HG02973 (cell line): ENCODE measurements around the gene AREG.

Experiments used
- ATAC-seq: cut with Tn5 transposase; IDR thresholded peaks from one replicate; pipeline ENCODE4 v1.9.1; 2021; ENCODE audit warnings: moderate library complexity; ENCODE audit not compliant: unreplicated experiment

Gene AREG

DNA sequence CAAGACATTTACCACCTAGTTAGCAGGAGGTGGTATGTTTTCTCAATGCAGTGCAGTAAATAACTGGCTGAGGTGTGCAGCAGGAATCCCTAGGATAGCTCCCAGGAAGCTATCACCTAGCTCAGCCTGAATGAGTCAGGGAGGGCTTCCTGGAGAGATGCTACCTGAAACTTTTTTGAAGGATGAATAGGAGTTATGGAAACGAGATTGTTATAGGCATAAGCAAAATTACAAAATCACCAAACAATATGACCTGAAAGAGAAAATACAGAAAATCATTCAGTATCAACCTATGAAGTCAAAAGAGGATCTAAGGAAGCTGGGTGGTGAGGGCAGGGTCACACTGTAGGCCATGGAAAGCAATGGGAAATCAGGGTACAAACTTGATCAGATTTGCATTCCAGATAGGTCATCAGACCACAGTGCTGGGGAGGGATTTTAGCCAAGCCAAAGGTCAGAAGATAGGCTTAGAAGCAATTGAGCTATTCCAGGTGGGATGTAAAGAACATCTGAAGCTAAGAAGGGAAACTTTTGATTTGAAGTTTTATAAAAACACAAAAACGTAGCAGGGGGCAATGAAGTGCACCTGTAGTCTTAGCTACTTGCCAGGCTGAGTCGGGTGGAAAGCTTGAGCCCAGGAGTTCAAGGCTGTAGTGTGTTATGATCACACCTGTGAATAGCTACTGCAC lies 11.3 kb downstream of the AREG start:
- no peak for ATAC-seq

DNA sequence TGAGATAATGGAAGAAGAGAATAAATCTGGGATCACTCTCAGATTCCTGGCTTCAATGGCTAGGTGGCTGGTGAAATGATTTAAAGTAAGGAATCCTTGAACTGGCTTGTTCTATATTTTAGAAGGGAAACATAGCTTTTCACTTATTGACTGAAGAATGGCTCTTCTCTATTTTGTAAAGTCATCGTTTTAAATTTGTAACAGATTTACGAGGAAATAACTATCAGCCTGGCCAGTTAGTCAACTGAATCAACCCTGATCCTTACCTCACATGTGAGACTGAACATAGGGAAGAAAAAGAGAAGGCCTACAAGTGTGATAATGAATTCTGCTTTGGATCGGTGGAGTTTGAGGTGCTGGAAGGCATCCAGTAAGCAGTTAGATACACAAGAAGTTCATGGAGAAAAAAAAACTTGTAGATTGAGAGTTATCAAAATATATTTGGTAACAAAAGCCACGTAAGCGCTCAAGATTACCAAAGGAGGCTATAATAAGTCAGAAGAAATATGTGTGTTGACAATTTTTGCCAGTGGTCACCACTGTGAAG lies 12.0 kb downstream of the AREG start:
- no peak for ATAC-seq

GRCh38 chr4:74460833-74461232 lies 15.9 kb downstream of the AREG start:
- no peak for ATAC-seq

DNA sequence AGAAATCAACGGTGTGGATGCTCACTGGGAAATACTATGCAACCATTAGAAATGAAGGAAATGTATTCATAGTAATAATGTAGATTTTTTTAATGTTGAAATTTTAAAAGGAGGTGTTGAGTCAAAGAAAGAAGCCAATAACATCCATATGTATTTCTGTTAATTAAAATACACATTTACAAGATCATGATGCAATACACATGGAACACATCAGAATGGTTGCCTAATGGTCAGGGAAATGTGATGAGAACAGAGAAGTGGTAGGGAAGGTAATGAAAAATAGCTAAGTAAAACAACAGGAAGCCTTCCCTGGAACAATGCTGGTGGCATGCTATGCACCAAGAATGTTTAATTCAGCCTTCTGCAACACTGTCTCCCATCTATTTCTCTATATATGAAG lies 18.2 kb downstream of the AREG start:
- ATAC-seq, result no peak

- ATAC-seq, result no peak
Observed at GRCh38 chr4:74464291-74464690, 19.4 kb downstream of the AREG start.

DNA sequence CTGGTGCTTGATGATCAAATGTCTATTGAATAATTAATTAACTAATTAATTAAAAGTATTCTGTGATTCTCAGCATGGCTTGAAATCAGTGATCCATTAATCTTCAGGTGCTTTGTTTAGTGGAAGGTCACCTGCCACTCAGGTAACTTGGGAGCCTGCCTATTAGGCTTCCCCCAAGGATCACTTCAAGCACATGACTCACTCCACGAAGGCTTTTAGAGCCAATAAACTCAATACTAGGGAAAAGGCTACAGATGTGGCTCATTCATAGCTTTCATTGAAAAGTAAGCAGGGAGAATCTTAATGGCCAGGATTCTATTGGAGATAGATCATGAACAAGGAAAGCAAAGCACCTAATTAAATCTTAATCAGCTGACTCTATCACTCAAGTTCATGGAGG lies 21.3 kb downstream of the AREG start:
- no peak for ATAC-seq

DNA sequence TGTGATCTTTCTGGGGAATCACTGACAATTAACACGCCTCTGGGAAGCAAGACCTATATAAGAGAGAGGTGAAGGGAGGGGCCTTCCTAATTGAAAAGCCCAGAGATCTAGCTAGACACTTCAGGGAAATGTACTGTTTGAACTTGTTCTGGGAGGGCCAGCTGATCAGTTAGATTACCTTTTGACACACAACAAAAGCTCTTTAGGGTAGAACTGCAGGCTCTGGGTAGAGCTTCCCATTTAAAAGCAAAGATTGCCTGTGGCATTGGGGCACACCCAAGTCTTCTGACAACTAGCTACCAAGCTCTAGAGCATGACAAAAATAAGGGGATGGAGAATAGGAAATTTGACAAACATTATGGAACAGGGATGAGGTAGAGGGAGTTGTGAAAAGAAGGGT lies 26.3 kb downstream of the AREG start:
- no peak for ATAC-seq

GRCh38 chr4:74473155-74473811 lies 28.3 kb downstream of the AREG start:
- ATAC-seq, result no peak

- ATAC-seq, result no peak
Observed at GRCh38 chr4:74474345-74475090, 29.6 kb downstream of the AREG start.

GRCh38 chr4:74475091-74475800 lies 30.3 kb downstream of the AREG start:
- ATAC-seq, result no peak

DNA sequence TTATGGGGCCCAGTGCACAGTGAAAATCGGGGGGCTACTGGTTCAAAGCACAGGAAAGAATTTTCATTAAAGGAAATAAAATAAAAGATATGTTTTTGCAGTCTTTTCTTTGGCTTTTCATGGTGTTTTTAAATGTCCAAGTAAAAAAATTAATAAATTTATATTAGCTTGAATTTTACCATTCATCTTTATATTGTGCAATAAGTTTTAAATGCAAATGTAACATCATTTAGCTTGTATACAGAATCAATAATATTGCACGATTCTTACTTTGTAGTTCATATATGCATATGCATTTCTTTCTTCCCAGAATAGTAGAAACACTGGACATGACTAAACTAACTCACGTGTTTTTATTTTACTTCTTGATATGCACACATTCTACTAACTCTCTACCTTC lies 31.0 kb downstream of the AREG start:
- ATAC-seq, result no peak

DNA sequence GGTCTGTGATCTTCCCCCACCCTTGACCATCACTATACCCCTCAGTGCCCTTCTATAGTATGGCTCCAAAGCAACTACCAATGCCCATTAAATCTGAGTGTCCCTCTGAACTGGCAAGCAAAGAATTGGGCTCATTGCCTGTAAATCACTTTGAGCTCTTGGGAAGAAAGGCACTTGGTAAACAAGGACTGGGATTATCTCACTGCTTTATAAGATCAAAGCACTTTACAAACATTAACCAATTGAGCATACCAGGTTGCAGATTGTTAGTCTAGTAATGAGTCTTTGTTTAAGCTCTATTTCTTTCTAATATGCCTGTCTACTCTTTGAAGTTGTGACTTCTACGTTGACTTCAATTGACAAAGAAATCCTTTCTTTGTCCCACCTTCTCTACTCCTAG lies 34.1 kb downstream of the AREG start:
- ATAC-seq, result no peak

DNA sequence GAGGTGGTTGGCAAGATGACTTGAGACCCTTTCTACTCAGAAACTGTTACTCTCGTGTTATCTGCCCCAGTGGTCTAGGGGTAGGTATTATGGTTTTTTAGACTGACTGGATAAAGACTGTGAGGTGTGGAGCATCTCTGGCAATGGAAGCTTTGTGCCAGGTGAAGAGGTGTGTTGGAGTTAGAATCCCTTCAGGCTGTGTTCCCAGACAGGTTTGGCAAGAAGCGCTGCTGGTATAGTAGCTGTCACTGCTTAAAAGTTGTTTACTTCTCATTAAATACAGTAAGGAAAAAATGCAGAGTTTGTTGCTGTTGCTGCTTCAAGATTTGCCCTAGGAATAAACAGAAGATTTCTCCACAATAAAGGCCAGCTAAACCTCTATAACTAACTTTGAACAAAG lies 35.3 kb downstream of the AREG start:
- no peak for ATAC-seq

GRCh38 chr4:74481891-74482609 lies 37.1 kb downstream of the AREG start:
- ATAC-seq, result no peak

- ATAC-seq, result no peak
Observed at GRCh38 chr4:74483226-74483911, 38.4 kb downstream of the AREG start.

- no peak for ATAC-seq
Observed at GRCh38 chr4:74486905-74487304, 42.0 kb downstream of the AREG start.

GRCh38 chr4:74487771-74488170 lies 42.8 kb downstream of the AREG start:
- no peak for ATAC-seq

DNA sequence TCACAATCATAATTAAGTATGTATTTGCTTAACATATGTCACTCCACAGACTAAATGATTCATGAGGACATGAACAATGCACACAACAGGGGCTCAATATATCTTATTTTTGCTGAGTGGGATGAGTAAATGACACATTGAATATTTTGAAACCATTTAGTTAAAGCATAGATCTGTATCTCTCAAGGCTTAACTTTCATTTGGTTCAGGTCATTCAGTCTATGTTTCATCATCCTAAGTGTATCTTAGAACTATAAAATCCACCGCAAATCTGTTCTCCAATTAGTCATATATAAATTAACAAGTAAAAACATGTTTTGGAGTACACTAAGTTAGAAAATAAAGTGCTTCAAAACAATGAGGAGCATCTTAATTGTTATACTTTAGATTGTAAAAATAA lies 45.8 kb downstream of the AREG start:
- ATAC-seq, result no peak

DNA sequence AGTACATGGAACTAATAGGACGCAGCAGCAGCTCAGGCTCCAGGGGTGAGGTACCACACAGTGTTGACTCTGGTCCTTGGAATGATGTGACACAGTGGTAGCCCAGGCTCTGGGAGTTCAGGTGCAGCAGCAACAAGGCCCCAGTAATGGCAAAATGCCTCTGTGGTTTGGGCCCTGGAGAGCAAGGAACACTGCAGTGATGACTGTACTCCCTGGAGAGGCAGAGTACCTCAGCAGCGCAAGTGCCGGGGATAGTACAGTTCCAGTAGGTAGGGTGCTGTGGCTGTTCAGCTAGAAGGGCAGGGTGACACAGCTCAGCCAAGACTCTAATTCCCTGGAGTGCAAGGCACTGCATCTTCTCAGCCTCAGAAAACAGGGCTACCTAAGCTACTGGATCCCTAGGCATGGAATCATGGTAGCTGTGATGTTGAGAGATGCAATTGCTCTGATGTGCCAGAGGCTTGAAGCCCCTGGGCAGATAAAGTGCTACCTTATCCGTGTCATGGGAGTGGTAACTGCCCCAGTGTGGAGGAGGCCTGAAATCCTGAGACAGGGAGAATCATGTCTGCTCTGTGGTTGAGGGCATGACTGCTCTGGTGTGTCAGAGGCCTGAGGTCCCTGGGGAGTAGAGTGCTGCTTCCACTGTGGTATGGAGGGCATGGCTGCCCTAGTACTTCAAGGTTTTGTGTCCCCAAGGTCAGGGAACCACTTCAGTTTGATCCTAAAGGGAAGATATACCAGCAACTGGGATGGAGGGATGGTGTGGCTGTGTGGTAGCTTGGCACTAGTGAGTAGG lies 55.2 kb downstream of the AREG start:
- ATAC-seq, result no peak
